NCI-H524 treated with DMSO at 0.1 percent for 48 hours (cell line): ENCODE measurements around the gene PHC2.
A peak's percentile ranks its signal among the peaks of the same experiment; 100 is the strongest.

Experiments
- DNase-seq: peaks from one replicate; lab custom pipeline; 2025; lab: John Stamatoyannopoulos, UW

The PHC2 gene

DNA sequence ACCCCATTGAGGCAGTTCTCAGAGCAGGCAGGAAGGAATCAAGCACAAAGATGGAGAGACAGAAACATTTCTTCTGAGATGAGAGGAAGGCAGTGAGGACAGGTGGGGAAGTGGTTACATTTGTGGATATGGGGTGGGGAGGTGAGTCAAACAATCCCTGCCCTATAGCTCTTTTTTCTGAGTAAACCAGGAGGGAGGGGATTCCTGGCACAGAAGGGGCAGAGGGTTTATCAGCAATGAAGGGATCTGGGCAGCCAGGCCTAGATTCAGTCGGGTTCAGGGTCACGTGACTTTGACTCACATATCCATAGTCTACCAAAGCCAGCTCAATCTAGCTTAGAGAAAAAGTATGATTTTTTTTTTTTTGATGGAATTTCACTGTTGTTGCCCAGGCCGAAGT, 15.7 kb upstream of the PHC2 start:
- no peak for DNase-seq

DNA sequence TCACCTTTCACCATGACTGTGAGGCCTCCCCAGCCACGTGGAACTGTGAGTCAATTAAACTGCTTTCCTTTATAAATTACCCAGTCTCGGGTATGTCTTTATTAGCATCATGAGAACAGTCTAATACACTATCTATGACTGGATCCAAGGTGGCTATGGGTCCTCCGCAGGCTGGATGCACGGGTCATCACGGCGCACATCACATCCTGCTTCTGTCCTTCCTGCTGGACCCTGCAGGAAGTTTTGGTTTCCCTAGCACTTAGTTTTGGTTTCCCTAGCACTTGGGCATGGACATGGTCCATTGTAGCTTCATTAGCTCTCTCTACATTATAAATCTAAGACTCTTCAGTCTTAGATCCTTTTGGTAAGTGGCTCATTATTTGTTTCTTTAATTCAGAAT, 14.2 kb upstream of the PHC2 start:
- DNase-seq: no peak

DNA sequence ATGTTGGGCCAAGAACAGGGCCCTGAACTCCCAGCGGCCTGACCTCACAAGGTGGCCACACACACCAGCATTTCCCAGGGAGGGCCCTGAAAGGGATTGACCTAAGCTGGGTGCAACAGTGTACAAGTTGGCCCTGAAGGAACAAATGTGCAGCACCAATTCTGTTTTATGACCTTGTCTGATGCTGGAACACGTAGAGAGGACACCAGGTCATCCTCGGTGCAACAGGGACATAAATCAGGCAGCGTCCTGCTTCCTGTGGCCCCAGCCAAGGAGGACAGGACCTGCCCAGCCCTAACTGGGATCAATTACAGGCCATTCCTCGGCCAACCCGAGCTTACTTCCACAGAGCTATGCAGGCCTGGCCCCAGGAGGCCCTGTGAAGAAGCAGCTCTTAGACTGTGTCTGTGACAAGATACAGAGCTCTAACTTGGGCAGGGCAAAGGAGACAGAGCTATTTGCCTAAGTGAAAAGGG, 12.8 kb upstream of the PHC2 start:
- no peak for DNase-seq

DNA sequence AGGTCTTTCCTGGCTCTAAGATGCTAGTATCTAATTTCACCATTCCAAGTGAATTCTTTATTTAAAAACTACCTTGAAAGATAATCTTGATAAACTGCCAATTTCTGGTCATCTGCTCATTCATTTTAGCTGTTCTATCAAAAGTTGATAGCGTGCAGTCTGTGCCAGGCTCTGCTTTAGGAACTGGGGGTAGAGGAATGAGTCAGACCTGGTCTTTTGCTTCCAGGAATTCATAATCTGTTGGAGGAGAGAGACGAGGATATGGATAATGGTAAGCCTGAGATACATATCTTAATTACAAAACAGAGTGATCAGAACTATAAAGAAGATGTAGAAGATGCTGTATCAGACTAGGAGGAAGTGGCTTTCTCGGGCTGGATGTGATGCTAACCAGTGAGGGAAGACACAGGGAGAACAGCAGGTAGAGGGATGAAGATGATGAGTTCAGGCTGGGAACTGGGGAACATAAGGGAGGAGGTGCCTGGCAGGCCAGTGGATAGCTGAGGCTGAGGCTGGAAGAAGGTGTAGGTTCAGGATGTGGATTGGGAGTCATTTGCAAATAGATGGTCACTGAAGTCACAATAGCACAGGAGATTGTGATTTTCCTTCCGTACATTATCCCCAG, 12.3 kb upstream of the PHC2 start:
- DNase-seq: no peak

DNA sequence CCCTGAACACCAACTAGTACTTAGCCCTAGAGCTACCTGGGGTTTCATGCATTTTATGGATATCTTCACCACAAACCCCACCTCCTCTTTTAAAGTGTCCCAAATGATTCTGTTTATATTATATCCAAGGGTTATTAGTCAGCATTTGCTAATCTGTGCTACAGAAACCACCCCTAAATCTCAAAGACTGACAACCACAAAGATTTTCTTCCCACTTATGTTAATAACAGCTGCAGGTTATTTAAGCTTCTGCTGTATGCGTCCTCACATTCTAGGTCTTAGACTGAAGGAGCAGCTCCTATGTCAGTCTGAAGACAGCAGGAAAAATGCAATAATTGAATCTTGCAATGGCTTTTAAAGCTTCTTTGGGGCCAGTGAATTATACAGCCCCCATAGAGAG, 11.2 kb upstream of the PHC2 start:
- peak; percentile 61 for DNase-seq

DNA sequence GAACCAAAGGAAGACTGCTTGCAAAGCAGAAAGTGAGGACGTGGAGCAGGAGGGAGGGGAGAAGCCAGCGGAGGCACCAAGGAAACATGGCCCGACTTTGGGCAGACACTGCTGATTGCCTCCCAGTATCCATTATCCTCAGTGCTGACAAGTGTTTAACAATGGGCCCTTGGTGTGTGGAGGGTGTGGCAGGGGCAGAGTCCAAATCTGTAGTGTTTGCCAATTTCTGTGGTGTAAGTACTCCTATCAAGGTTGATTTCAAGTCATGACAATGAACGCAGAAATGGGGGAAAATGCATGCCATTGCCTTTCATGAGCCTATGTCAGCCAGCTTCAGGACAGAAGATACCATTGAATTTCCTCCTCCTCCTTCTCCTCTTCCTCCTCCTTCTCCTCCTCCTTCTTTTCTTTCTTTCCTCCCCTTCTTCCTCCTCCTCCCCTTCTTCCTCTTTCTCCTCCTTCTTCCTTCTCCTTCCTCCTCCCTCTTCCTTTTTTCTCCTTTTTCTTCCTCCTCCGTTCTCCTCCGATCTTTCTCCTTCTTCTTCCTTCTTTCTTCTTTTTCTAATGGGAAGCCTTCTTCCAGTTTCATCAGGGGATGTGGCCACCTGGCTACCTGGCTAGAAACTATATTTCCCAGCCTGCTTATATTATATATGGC, 10.3 kb upstream of the PHC2 start:
- DNase-seq: no peak

DNA sequence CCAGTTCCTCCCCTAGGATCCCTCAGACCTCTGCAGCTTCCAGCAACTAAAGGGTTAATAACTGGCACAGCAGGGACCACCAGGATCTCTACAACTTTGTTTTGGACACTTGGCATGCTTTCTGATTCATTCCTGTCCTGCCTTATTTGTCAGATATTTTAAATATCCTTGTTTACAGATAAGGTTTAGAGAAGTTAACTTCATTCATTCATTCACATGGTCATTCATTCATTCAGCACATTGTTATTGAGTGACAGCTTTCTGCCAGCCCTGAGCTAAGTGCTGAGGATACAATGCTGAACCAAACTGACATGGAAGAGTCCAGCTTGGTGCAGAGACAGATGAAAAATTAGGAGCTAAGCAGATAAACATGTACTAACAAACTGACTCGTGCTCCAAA, 8.8 kb upstream of the PHC2 start:
- DNase-seq: no peak

DNA sequence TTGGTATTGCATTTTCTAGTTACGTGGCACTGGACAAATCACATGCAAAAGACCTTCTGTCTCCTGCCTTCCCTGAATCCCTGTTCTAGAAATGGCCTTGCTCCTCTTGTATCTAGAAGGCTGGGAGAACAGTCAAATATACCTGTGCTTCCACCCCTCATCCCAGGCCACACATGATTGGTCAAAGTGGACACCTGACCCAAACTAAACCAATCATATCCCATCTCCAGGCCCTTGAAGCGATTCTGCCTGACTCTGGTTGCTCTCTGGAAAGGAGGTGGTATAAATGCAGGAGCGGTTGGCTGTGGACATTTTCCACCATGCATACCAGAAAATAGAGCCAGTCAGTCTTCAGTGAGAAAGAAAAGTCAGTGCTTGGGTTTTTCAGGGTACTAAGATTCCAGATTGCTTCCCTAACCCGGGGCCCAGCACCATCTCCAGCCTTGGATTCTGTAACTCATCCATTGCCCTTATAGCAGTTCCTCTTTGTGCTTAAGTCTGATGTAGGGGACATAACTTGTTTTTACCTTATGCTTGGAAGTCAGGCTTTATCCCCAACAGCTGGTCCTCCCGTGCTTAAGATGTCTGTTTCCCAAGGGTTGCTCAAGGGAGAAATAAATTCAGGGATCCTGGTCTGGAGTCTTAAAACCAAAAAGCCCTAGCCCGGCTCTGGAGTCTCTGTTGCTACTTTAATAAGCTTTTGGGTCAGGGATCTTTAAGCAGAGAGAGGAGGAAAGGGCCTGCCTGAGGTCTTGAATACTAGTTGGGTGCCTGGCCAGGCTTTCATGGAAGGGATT, 7.7 kb upstream of the PHC2 start:
- DNase-seq: peak; percentile 62

DNA sequence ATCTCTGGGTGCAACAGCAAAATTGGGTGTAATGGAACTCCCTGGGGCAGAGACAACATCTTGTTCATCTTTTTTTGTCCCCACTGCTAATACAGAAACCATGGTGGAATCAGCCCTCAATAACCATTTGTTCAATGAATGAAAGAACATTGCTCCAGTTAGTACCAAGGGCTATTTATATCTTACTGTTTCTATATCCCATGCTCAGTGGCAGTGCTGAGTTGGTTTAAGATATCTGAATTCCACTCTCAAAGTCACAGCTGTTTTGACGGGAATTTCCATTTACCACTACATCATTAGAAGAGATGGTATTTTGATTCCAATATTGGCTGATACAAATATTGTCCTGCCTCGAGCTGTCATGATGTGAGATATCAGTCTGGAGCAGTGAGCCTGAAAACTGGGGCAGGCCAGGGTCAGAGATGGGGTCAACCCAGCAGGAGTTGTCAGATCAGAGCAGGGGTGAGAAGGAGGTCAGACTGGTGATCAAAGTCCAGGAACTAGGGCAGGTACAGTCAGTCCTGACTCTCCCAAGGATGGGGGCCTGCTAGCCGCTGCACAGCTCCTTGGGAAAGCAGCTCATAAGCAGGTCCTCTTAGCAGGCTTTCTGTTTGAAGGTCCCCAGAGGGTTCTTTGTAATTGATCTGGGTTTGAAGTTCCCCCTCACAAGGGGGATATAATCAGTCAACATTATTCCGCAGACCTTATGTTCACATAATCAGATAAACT, 5.8 kb upstream of the PHC2 start:
- peak; percentile 85 for DNase-seq

DNA sequence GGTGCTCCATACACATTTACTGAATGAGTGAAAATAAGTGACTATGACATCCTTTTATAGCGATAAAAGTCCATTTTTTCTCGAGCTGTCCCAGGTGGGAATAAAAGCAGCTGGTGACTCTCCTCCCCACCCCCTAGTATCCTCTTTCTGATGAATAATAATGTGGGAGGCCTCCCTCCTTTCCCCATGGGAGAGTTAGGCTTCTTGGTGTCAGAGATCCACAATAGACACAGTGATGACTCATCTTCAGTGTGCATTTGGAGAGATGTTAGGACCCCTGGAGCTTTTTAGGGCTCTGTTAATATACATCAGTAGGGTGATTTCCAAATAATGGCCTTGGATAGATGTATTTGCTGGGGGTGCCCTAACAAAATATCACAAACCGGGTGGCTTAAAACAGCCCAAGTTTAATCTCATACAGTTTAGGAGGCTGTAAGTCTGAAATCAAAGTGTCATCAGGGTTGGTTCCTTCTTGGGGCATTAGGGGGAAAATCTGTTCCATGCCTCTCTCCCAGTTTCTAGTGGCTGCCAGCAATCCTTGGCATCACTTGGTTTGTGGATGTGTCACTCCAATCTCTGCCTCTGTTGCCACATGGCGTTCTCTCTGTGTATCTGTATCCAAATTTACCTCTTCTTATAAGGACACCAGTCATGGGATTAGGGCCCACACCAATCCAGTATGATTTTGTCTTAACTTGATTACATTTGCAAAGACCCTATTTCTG, 4.4 kb upstream of the PHC2 start:
- DNase-seq: no peak

DNA sequence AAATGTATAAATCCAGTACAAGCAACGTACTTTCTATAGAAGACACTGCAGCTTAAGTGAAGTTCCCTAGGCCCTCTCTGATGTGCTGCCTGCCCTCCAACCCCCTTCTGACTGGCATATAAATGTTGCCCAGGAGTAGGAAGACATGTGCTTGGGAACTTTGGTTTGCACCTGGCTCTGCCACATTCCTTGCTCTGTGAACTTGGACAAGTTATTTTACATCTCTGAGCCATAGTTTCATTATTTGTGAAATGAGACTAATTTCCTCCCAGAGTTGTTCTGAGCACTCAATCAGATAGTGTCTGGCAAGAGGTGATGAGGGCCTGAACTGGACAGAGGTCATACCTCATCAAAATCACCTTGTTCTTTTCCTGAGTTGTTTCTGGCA, 3.5 kb upstream of the PHC2 start:
- DNase-seq: no peak

DNA sequence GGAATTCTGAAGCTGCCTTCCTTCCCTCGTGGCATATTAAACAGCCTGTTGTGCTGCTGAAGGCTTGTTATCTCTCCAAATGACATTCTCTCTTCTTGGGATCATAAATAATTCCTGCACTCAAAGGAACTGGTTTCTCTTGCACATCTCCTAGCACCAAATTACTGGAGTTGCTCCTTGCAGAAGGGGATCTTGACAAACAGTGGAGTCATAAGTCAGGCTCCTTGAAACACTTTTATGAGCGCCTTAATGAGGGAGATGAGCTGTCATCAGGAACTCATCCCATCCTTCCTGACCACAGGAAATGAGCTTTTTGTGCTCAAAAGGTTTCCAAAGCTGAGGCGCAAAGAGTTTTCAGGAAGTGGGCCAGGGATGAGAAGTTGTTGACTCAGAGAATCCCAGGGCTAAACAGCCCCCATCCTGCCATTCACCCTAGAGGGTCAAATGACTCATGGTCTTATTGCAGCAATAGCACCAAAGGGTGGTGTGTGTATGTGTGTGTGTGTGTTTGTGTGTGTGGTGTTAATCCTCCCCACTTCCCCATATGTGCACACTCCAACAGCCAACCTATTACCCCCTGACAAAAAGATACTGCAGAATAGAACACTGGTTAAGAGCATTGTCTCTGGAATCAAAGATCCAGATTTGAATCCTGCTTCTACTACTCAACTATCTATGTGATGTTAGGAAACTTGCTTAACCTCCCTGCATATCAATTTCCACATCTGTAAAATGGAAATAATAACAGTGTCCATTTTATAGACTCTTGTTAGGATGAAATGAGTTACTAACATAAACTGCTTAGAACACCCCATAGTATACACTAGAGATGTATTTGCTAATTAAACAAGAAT, 2.8 kb upstream of the PHC2 start:
- DNase-seq: no peak

DNA sequence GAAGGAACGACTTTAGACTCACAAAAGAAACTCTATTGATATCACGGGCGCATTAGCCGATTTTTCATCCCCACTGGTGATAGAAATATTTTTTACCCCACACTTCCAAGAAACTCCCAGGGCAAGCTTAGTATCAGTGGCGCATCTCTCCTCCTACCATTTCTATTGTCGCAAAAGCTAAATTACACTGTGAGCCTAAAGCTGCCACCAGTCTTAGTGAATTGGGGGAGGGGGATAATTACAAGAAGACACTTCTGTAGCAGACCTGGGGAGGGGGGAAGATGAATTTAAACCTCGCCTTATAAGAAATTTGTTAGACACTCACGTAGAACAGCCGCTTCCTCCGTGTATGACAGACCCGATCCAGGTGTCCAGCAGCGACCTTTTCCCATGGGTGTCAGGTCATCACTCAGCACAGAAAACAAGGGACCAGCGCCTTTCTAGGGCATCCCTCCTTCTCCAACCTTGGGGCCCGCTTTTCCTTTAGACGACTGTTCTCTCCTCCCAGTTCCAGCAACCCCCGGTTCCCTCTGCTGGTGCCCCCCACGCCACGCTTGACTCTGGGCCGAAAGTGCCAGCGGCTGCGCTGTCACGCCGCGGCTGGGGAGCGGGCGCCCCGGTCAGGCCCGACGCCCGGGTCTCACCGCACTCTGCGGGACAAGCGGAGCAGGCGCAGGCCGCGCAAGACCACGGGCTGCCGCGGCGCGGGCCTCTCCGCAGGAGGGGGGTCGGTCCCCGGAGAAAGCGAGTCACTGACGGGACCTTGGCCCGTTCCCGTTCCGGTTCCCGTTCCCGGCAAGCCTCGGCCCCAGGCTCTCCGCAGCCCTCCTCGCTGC, 821 bp downstream of the PHC2 start:
- no peak for DNase-seq

DNA sequence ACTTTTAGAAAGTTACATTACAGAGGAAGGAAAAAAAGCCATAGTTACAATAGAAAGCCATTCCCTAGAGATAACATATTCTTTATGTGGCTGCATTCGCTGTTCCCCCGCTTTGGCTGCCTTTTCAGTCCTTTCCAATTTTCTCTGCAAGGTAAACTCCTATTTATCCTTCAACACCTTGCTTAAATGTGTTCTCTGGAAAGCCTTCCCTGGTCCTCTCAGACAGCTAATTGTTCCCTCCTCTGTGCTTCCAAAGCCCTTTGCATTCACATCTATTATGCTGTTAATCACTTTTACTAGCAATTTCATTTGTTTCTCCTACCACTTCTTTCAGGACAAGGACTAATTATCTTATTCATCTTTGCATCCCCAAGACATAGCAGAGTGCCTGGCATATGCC, 1.6 kb downstream of the PHC2 start:
- no peak for DNase-seq

DNA sequence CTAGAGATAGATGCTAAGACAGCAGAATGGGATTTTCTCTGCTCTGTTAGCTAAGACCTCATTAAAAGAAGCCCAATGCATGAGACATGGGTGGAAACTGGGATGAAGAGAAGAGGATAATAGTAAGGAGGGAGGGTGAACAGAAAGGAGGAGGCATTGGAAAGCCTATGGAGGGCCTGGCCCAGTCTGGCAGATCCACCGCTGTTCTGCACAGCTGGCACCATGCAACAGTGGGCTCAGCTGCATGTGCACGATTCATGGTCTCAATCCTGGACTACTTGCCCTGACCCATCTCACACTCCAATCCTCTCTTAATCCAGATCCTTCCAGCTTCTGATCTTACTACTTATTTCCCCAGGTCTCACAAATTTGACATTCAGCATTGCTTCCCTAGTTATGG, 2.2 kb downstream of the PHC2 start:
- no peak for DNase-seq

DNA sequence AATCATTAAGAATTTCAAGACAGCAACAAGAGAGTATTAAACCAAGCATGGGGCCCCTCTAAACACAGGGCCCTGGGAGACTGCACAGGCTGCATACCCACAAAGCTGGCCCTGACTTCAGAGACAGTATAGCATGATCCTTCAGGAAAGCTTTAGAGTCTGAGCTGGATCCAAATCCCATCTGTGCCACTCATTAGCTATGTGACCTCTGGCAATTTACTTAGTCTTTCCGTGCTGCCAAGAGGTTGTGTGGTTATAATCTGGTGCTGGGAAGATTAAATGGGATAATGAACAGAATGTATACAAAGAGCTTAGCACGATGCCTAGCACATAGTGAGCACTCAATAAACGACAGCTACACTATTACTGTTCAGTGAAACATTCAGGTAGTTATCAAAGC, 4.0 kb downstream of the PHC2 start:
- peak; percentile 68 for DNase-seq

DNA sequence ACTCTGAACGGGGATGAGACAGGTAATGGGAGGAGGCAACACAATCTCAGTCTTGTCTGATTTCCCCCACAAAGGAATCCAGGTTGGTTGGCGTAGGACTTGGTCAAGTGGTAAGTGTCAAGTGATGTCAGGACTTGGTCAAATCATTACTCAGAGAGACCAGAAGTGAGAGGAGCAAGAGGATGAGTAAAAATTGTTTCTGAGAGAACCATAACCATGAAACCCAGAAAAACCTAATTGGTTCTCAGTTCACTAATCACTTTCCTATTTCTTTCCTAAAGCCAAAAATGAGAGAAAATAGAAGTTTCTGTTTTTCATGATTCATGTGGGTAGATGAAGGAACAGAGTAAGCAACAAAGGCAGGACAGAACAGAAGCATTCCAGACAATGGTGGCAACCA, 5.0 kb downstream of the PHC2 start:
- no peak for DNase-seq

DNA sequence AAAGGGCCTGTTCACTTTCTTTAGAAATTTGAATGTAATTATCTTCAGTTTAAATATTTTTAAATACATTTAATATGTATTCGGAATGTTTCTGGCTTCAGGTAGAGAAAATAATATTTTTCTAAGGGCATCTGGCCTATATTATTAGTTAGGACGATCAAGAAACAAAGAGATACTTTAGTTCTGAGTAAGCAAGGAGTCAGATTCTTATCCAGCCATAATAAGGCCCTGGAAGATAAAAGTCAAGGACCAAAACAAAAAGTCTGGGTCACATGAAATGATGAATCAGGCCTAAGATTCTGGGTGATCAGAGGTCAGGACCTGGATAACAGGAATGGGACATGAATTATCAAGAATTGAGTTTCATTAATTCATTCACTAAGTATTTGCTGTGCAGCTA, 6.3 kb downstream of the PHC2 start:
- DNase-seq: no peak

DNA sequence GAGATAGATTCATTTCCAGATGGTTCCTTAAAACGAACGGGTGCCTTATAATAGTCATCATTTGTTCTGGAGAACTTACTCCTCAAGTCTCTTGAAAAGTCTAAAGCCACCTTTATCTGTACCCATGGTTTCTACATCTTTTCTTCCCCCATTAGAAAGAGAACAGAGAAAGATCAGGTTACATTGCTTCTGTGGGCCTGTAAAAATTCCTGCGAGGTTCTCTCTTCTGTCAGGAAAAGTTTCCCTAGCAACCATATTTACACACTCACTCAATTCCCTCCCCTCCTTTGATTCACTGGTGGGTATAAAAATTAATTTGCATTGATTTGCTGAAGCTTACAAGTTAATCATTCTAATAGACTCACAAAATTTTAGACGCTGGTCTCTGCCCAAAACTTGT, 6.7 kb downstream of the PHC2 start:
- no peak for DNase-seq
